Spleen (tissue), 11 donors: ENCODE results near the gene HOXD10. TPM values are rescaled to one million over a fixed set of nuclear protein-coding genes. Genes with fewer than 3 reads are reported as not detected.
A peak's percentile ranks its signal among the peaks of the same experiment; 100 is the strongest.

Source experiments
- DNase-seq: peaks from one replicate; pipeline ENCODE4 v3.0.0-alpha.2; 2020
- H3K27ac ChIP-seq, 8 donors: fragments of 200-600 bp; sonication (generic) in 7 of 8; 1 replicate in 4 of 8; 2 replicates in 4 of 8; pipeline versions ENCODE4 v1.5.0 to v1.8.0; 2016 to 2021; ENCODE audit warnings: inconsistent platforms in 4 of 8, mild to moderate bottlenecking in 4 of 8, moderate library complexity in 1 of 8
- H3K27me3 ChIP-seq, 7 donors: fragments of 200-600 bp; sonication (generic) in 6 of 7; replicated peaks in 1 of 7; 1 replicate in 4 of 7; 2 replicates in 3 of 7; pipeline versions ENCODE4 v1.5.0 to v1.8.0; 2016 to 2021; ENCODE audit warnings: inconsistent platforms in 3 of 7, mild to moderate bottlenecking in 1 of 7
- H3K36me3 ChIP-seq, 6 donors: fragments of 200-600 bp; sonication (generic) in 5 of 6; 1 replicate in 4 of 6; 2 replicates in 2 of 6; pipeline versions ENCODE4 v1.5.0 to v1.8.0; 2016 to 2021; ENCODE audit warnings: inconsistent platforms in 2 of 6
- H3K4me1 ChIP-seq, 6 donors: fragments of 200-600 bp; sonication (generic) in 5 of 6; 1 replicate in 3 of 6; 2 replicates in 3 of 6; pipeline versions ENCODE4 v1.5.0 to v1.8.0; 2016 to 2021; ENCODE audit warnings: inconsistent platforms in 3 of 6
- H3K4me3 ChIP-seq, 8 donors: fragments of 200-600 bp; sonication (generic) in 7 of 8; 1 replicate in 4 of 8; 2 replicates in 4 of 8; pipeline versions ENCODE4 v1.5.0 to v1.8.0; 2016 to 2021; ENCODE audit warnings: inconsistent platforms in 4 of 8, mild to moderate bottlenecking in 4 of 8, moderate library complexity in 2 of 8
- H3K9me3 ChIP-seq, 8 donors: fragments of 200-600 bp; sonication (generic) in 7 of 8; 1 replicate in 4 of 8; 2 replicates in 4 of 8; pipeline versions ENCODE4 v1.5.0 to v1.8.0; 2016 to 2021; ENCODE audit warnings: inconsistent platforms in 4 of 8
- CTCF ChIP-seq, 11 experiments: fragments of 200-600 bp in 7 of 11; fragments of 450-650 bp in 4 of 11; sonication (generic) in 4 of 11; IDR thresholded peaks in 8 of 11; conservative IDR thresholded peaks in 3 of 11; 1 replicate in 7 of 11; 2 replicates in 4 of 11; pipeline versions ENCODE4 v1.4.0 to v1.8.0; 2016 to 2021; ENCODE audit warnings: antibody characterized with exemption in 11 of 11, inconsistent platforms in 4 of 11, mild to moderate bottlenecking in 1 of 11
- POLR2A ChIP-seq, 3 donors: fragments of 450-650 bp; IDR thresholded peaks; one replicate each; pipeline ENCODE4 v1.5.1; 2017; ENCODE audit warnings: antibody characterized with exemption in 3 of 3, mild to moderate bottlenecking in 1 of 3
- POLR2AphosphoS5 ChIP-seq, 3 donors: sonication (generic); formaldehyde crosslinking; IDR thresholded peaks; one replicate each; pipeline ENCODE4 v1.5.1; 2017; ENCODE audit warnings: antibody characterized with exemption in 3 of 3
- WGBS, 5 donors: extraction: QIAGEN DNeasy Blood & Tissue Kit in 3 of 5; methylation state at CpG; one replicate each; pipeline versions ENCODE4 v1.1.5 to v1.1.7; 2013 to 2018; 5-methylcytosine and 5-hydroxymethylcytosine counted together
- intact Hi-C: fragments of 100-400 bp; cut with DNase I; formaldehyde crosslinking; loops from one replicate; pipeline ENCODE4 v1.15.0; 2023; ENCODE audit warnings: low total_unique reads
- polyA plus RNA-seq, 3 donors: library from polyadenylated mRNA; stranded (reverse); fragments of 200-250 nt; gene quantifications; one replicate each; pipeline ENCODE4 v1.2.1, GENCODE V29; 2013
- total RNA-seq, 7 donors: library from RNA; depleted of rRNA in 3 of 7; stranded (reverse); fragments of >200 nt in 3 of 7; fragmentation: NEBNext Ultra II Directional in 4 of 7; extraction: Animal tissue kit (Norgen Biotek cat#: 25700) in 4 of 7; gene quantifications; one replicate each; pipeline versions ENCODE4 v1.1.0 to v1.2.1, GENCODE V29; 2016 to 2021
- donor health status: healthy with polysubstance abuse.
- donor health status: DM: no; HTN: no; CAD: no; lungs with moderate emphysema.
- donor health status: DM: no; HTN: no; CAD: no.
- donor health status: Bipolar disorder and iron deficiency.
- donor health status: healthy.
- donor health status: DM: no; HTN: no; CAD: no.
- donor health status: DM: yes; HTN: yes; CAD: no.

Gene HOXD10
- total and polyA plus RNA-seq, 10 donors: 0.06 TPM; not detected in 9

- H3K4me1 ChIP-seq: peaks cover 0 to 77% (median 44%) of the 10 kb centered on the region in 6 donors
- intact Hi-C loops: loop anchor here (5.0 kb wide), 4 partner anchors 425 to 1020 kb away; no protein-coding TSS in a partner anchor
- DNase-seq: no peak
- H3K27me3 ChIP-seq: peaks cover 8 to 100% (median 92%) of the 10 kb centered on the region in 7 donors
- no peaks in the 10 kb centered on the region for H3K9me3 ChIP-seq
- 23 to 31% (median 24%) methylated on average over 4 of the region's 4 CpGs for WGBS, 5 donors
- peak overlapping the region in 1 of 8 donors; percentile 47 for H3K4me3 ChIP-seq
- H3K36me3 ChIP-seq: no peaks in the 10 kb centered on the region
- TF ChIP-seq POLR2AphosphoS5 (IDR thresholded peaks at IDR 0.05): no peak
- TF ChIP-seq POLR2A (IDR thresholded peaks at IDR 0.05): no peak
- TF ChIP-seq CTCF (IDR thresholded peaks at IDR 0.05 in 8 of 11, conservative IDR thresholded peaks at IDR 0.05 in 3 of 11): no peak
- peak overlapping the region in 7 of 8 donors; percentile 69 to 93 (median 86) for H3K27ac ChIP-seq
Measured at GRCh38 chr2:176127774-176128072, 11.1 kb downstream of the HOXD10 start.

GRCh38 chr2:176128172-176128981 lies 11.8 kb downstream of the HOXD10 start:
- peaks cover 0 to 76% (median 41%) of the 10 kb centered on the region in 6 donors for H3K4me1 ChIP-seq
- WGBS, 5 donors: 7 to 16% (median 9%) methylated on average over 48 to 49 of the region's 49 CpGs
- H3K4me3 ChIP-seq: peak overlapping the region in 6 of 8 donors; percentile 24 to 71 (median 42)
- no peaks in the 10 kb centered on the region for H3K36me3 ChIP-seq
- H3K9me3 ChIP-seq: no peaks in the 10 kb centered on the region
- peak overlapping the region; percentile 43 to 93 (median 86) for H3K27ac ChIP-seq
- intact Hi-C loops: loop anchor here (5.0 kb wide), 4 partner anchors 424 to 1019 kb away; no protein-coding TSS in a partner anchor
- DNase-seq: peak; percentile 75
- TF ChIP-seq CTCF (IDR thresholded peaks at IDR 0.05 in 8 of 11, conservative IDR thresholded peaks at IDR 0.05 in 3 of 11) (no peak), POLR2A (IDR thresholded peaks at IDR 0.05) (no peak), POLR2AphosphoS5 (IDR thresholded peaks at IDR 0.05) (no peak)
- peaks cover 2 to 100% (median 92%) of the 10 kb centered on the region in 7 donors for H3K27me3 ChIP-seq

DNA sequence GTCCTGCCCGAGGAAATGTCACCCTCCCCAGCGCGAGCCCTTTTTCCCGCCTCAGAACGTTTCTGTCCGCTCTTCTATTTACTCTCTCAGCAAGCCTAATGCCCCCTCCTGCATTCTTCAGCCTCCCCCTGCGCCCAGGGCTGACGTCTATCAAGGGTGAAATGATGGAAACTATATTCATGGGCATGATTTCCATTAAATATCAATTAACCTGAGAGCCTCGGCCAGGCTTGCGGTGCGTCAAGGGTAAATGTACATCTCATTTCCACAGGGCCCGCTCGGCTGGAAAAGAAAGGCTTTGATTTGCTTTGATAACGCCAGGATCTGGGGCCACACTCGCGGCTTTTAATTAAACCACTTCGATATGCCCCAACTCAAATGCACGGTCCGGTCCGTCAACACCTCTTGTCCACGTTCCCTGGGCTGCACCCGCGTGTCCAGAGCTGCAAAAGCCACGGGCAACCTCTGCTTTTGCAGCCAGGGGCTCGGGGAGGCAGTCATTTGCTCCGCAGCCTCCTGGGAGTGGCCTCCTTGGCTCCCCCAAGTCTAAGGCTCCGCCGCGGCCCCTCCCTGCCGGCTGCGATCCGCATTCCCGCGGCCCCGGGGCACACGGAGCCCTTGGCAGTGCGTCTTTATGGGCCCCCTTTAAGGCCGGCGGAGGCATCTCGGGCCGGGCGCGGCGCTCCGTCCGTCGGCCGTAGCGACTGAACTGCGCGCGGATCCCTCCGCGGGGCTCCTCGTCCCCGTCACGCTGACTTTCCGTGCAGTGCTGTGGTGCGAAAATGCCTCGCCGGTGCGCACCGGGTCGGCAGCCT lies 12.6 kb downstream of the HOXD10 start, which contains the start of gene HOXD8:
TSS of gene HOXD8 (plus strand) at position 724 of the 815 bp plus-strand sequence. CDS start 662 bp downstream, outside the sequence.
- peaks cover 0 to 100% (median 93%) of the 10 kb centered on the region in 7 donors for H3K27me3 ChIP-seq

More for the DNA sequence above, 12.6 kb downstream of the HOXD10 start, which contains the start of gene HOXD8:
- peak; percentile 65 to 84 (median 83) for TF ChIP-seq POLR2AphosphoS5 (IDR thresholded peaks at IDR 0.05)
- TF ChIP-seq CTCF (IDR thresholded peaks at IDR 0.05 in 8 of 11, conservative IDR thresholded peaks at IDR 0.05 in 3 of 11): no peak
- peak in 1 of 3 donors; percentile 26 for TF ChIP-seq POLR2A (IDR thresholded peaks at IDR 0.05)
- 4 to 8% (median 5%) methylated on average over 34 to 64 of the region's 64 CpGs for WGBS, 5 donors
- Histone ChIP-seq H3K4me3 (peak within 1 kb of the TSS; percentile 20 to 71 (median 40)), H3K9me3 (no peaks in the 10 kb centered on the region), H3K27ac (peak within 1 kb of the TSS; percentile 57 to 93 (median 86)), H3K36me3 (no peaks in the 10 kb centered on the region), H3K4me1 (peaks cover 0 to 76% (median 44%) of the 10 kb centered on the region in 6 donors)
- DNase-seq: peak; percentile 82
- intact Hi-C loops: loop anchor here (5.0 kb wide), 4 partner anchors 423 to 1018 kb away; no protein-coding TSS in a partner anchor
